Activated CD4-positive, alpha-beta T cell treated with anti-CD3 and anti-CD28 coated beads, Interleukin-2, Interleukin-6, amounts not matched to agents 100 ng/mL and 50 ng/mL, durations not matched to agents 16 hours and 8 hours (primary cell): ENCODE data around the gene RAB11B.
A peak's percentile ranks its signal among the peaks of the same experiment; 100 is the strongest.
"Not testable (repeated sequence)": the region's sequence is repeated elsewhere in the genome, so short reads cannot be mapped to it uniquely, and the experiment has no call there.

Experiments
- DNase-seq: peaks from one replicate; pipeline ENCODE4 v3.0.0-alpha.2; 2020

RAB11B gene

GRCh38 chr19:8441725-8442544 is 51.8 kb downstream of the RAB11B start:
- no peak for DNase-seq

GRCh38 chr19:8444140-8444676 is 54.0 kb downstream of the RAB11B start:
- not testable (repeated sequence) for DNase-seq

GRCh38 chr19:8444677-8445487 is 54.7 kb downstream of the RAB11B start, which contains the start of gene HNRNPM:
Gene HNRNPM, plus strand, starts transcription at chr19:8444975. Its CDS starts 24 bp downstream, at chr19:8444999.
- peak; percentile 100 for DNase-seq

- DNase-seq = peak; percentile 59
Measured at GRCh38 chr19:8445488-8446001, 55.4 kb downstream of the RAB11B start.

GRCh38 chr19:8446061-8446709 is 56.0 kb downstream of the RAB11B start:
- no peak for DNase-seq

- peak; percentile 17 for DNase-seq
Measured at GRCh38 chr19:8449830-8450229, 59.7 kb downstream of the RAB11B start.

GRCh38 chr19:8451377-8451776 is 61.2 kb downstream of the RAB11B start:
- no peak for DNase-seq

- peak; percentile 32 for DNase-seq
Measured at GRCh38 chr19:8451885-8452284, 61.7 kb downstream of the RAB11B start.

GRCh38 chr19:8452446-8453123 is 62.4 kb downstream of the RAB11B start:
- DNase-seq = no peak

- no peak for DNase-seq
Measured at GRCh38 chr19:8453616-8454015, 63.5 kb downstream of the RAB11B start.
